ENCODE data around the gene HOTAIR. TPM values are rescaled to one million over a fixed set of nuclear protein-coding genes. Genes with fewer than 3 reads are reported as not detected.

The HOTAIR gene
- total RNA-seq, 2 donors from 2014 or later, result 0.28 TPM; not detected in 1

DNA sequence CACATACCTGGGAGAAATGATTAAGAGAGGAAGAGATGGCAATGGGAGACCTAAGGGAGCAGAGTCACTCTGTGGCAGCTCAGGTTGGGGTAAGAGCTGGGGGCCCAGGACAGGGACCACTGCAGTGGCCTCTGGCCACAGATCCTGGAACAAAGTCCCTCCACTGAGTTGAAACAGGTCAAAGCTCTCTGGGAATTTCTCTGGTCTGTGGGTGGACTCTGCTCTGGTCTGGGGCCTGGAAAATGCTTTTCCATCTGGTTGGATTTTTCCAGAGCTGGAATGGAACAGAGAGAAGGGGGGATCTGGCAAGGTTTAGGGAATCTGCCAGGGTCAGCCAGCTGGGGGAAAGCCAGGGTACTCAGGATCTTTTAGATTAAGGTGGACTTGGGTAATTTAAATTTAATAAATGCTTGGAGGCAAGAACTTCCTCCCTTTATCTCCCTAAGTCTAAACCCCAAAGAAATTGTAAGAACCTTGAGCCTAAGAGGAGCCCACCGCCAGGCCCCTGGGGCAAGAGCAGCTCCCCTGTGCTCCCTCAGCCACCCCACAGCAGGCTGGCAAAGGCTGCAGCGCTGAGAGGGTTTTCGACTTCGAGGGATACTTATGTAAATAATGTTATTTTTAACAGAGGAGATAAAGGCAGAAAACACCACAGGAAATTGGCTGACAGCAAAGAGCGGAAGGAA, 13.9 kb upstream of the HOTAIR start:
- no peak for DNase-seq (ENCODE audit: low spot score)
- no peak overlapping the region for H3K4me3 ChIP-seq
- no peak overlapping the region for H3K27ac ChIP-seq
- no peaks in the 10 kb centered on the region for H3K36me3 ChIP-seq
- no peak for TF ChIP-seq POLR2AphosphoS5 (IDR thresholded peaks at IDR 0.05)
- TF ChIP-seq, protein P1, sequence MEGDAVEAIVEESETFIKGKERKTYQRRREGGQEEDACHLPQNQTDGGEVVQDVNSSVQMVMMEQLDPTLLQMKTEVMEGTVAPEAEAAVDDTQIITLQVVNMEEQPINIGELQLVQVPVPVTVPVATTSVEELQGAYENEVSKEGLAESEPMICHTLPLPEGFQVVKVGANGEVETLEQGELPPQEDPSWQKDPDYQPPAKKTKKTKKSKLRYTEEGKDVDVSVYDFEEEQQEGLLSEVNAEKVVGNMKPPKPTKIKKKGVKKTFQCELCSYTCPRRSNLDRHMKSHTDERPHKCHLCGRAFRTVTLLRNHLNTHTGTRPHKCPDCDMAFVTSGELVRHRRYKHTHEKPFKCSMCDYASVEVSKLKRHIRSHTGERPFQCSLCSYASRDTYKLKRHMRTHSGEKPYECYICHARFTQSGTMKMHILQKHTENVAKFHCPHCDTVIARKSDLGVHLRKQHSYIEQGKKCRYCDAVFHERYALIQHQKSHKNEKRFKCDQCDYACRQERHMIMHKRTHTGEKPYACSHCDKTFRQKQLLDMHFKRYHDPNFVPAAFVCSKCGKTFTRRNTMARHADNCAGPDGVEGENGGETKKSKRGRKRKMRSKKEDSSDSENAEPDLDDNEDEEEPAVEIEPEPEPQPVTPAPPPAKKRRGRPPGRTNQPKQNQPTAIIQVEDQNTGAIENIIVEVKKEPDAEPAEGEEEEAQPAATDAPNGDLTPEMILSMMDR (IDR thresholded peaks at IDR 0.05), result no peak
- TF ChIP-seq POLR2A (IDR thresholded peaks at IDR 0.05), result no peak
- no peaks in the 10 kb centered on the region for H3K4me1 ChIP-seq (replicated peaks)
- WGBS, result 15% methylated on average over 5 of the region's 5 CpGs
- no peaks in the 10 kb centered on the region for H3K9me3 ChIP-seq
- H3K27me3 ChIP-seq (replicated peaks; ENCODE audit: insufficient read depth), result peaks cover 78% of the 10 kb centered on the region
- intact Hi-C loops (cut with DNase I), result no loop called here

DNA sequence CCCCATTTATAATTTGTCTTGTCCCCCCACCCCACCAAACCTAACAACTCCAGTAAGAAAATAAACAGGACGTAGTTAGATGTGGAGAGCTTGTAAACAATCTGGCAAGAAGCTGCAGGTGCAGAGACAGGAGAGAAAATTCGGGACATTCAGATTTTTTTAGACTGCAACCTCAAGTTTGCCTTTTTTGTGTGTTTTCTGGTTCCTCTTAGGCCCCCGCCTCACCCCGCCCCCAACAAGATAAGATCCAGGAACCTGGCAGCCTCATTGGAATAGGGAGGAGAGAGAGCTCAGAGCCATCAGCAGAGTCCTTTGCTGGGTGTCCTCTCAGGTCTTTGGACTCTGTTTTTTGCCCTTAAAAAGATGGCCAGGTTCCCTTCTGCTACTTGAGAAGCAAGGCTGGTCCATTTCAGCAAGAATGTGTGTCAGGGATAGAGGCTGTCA, 13.1 kb upstream of the HOTAIR start:
- Histone ChIP-seq H3K36me3 (no peaks in the 10 kb centered on the region), H3K27me3 (replicated peaks; ENCODE audit: insufficient read depth) (peaks cover 79% of the 10 kb centered on the region), H3K4me1 (replicated peaks) (no peaks in the 10 kb centered on the region), H3K9me3 (no peaks in the 10 kb centered on the region), H3K27ac (no peak overlapping the region), H3K4me3 (no peak overlapping the region)
- DNase-seq (ENCODE audit: low spot score), result no peak
- intact Hi-C loops (cut with DNase I), result no loop called here
- no peak for TF ChIP-seq POLR2A (IDR thresholded peaks at IDR 0.05)
- TF ChIP-seq, protein P1 (IDR thresholded peaks at IDR 0.05), result no peak
- TF ChIP-seq POLR2AphosphoS5 (IDR thresholded peaks at IDR 0.05), result no peak
- 28% methylated on average over 4 of the region's 4 CpGs for WGBS

DNA sequence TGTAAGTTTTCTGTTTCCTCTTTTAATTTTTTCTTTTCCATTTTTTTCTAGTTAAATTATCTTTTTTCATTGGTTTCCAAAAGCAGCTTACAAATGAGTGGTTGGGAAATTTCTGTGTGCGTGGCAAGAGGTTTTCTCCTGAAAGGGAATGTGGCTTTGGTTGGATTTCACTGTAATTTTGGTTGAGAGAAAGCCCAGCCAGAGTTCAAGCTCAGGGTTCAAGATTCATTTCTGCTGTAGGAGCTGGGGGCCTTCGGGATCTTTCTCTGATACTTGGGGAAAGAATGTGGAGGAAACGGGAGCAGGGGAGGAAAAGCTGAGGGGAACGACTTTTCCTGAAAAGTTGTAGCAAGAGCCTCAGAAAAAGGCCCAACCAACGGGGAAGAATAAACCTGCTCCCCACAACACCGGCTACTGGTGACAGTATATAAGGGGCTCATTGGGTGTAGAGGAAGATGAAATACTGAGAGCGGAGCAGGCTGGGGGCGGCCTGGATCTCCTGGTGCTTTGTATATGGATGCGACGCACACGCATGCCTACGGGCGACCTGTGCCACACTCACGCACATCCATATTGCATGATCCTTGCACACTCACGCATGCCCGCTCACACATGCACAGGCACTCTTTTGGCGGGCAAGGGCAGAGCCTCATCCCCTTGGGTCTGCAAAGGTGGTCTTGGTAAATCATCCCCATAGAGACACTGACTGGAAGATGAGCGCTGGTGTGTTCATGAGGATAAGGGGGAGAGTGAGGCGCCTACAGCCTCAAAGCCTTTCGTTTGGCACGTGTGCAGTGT, 12.1 kb upstream of the HOTAIR start:
- Histone ChIP-seq H3K27me3 (replicated peaks; ENCODE audit: insufficient read depth) (peaks cover 80% of the 10 kb centered on the region), H3K27ac (no peak overlapping the region), H3K36me3 (no peaks in the 10 kb centered on the region), H3K4me3 (no peak overlapping the region), H3K9me3 (no peaks in the 10 kb centered on the region), H3K4me1 (replicated peaks) (no peaks in the 10 kb centered on the region)
- TF ChIP-seq POLR2A (IDR thresholded peaks at IDR 0.05) (no peak), POLR2AphosphoS5 (IDR thresholded peaks at IDR 0.05) (no peak)
- TF ChIP-seq, protein P1 (IDR thresholded peaks at IDR 0.05), result no peak
- intact Hi-C loops (cut with DNase I), result no loop called here
- 60% methylated on average over 21 of the region's 21 CpGs for WGBS
- no peak for DNase-seq (ENCODE audit: low spot score)

DNA sequence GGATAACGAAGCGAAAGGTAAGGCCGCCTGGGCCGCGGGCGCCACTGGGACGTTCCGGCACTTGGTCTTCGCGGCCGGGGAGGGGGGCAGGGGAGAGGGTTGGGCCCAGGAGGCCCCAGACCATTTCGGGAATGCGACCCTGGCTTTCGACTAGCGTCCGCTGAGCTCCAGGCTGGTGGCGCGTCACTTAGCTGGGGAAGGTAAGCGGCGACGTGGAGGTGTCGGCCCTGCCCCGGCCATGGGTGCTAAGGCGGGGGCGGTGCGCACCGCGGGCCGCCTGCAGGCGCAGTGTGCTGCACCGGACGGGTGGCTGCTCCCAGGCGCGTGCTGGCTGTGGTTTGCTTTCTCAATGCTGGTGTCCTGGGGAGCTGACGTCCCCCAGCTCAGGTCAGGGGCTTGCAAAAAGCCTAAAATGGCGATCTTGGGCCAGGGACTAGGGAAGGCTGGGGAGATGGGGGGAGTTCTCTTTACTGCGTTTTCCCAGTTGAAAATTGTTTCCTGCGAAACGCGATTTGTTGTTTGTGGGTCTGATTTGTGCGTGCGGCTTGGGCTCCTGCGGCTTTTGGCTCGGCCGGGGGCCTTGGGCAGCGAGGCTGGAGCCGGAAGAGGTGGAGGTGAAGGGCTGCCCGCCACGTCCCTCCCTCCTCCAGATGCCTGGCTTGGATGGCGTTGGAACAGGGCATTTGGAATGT, 11.4 kb upstream of the HOTAIR start:
- Histone ChIP-seq H3K27me3 (replicated peaks; ENCODE audit: insufficient read depth) (peaks cover 81% of the 10 kb centered on the region), H3K27ac (no peak overlapping the region), H3K4me3 (no peak overlapping the region), H3K9me3 (no peaks in the 10 kb centered on the region), H3K36me3 (no peaks in the 10 kb centered on the region), H3K4me1 (replicated peaks) (no peaks in the 10 kb centered on the region)
- no peak for TF ChIP-seq POLR2A (IDR thresholded peaks at IDR 0.05)
- TF ChIP-seq, protein P1 (IDR thresholded peaks at IDR 0.05), result no peak
- TF ChIP-seq POLR2AphosphoS5 (IDR thresholded peaks at IDR 0.05), result no peak
- intact Hi-C loops (cut with DNase I), result no loop called here
- no peak for DNase-seq (ENCODE audit: low spot score)
- WGBS, result 7% methylated on average over 50 of the region's 50 CpGs
